Trophoblast cell (in vitro differentiated cells and primary cell): ENCODE measurements around the gene SELENOO.
A peak's percentile ranks its signal among the peaks of the same experiment; 100 is the strongest.

ENCODE experiments used
- DNase-seq, 2 donors: peaks; one replicate each; pipeline ENCODE4 v3.0.0-alpha.2; 2016
- H2AFZ ChIP-seq: 2 replicates; pipeline ENCODE4 v1.6.1; 2013; ENCODE audit warnings: low read length, moderate library complexity, mild to moderate bottlenecking; ENCODE audit not compliant: insufficient read depth, poor library complexity
- H2AK5ac ChIP-seq: 2 replicates; pipeline ENCODE4 v1.6.1; 2013; ENCODE audit warnings: mild to moderate bottlenecking, low read length
- H2BK120ac ChIP-seq: 2 replicates; pipeline ENCODE4 v1.6.1; 2013; ENCODE audit warnings: low read length, mild to moderate bottlenecking, moderate library complexity; ENCODE audit not compliant: insufficient read depth, poor library complexity
- H2BK12ac ChIP-seq: 2 replicates; pipeline ENCODE4 v1.6.1; 2013; ENCODE audit warnings: mild to moderate bottlenecking, low read length, moderate library complexity
- H2BK5ac ChIP-seq: 2 replicates; pipeline ENCODE4 v1.6.1; 2013; ENCODE audit warnings: low read length, low read depth, moderate library complexity, mild to moderate bottlenecking; ENCODE audit not compliant: poor library complexity
- H3K14ac ChIP-seq: 2 replicates; pipeline ENCODE4 v1.6.1; 2013; ENCODE audit warnings: mild to moderate bottlenecking, low read length
- H3K18ac ChIP-seq: 2 replicates; pipeline ENCODE4 v1.6.1; 2013; ENCODE audit warnings: mild to moderate bottlenecking, low read length
- H3K23ac ChIP-seq: 2 replicates; pipeline ENCODE4 v1.6.1; 2013; ENCODE audit warnings: low read length
- H3K27ac ChIP-seq: 2 replicates; pipeline ENCODE4 v1.5.1; 2013; ENCODE audit warnings: low read depth, mild to moderate bottlenecking, inconsistent platforms, low read length, moderate library complexity
- H3K27me3 ChIP-seq: 2 replicates; pipeline ENCODE4 v1.6.1; 2013; ENCODE audit warnings: inconsistent platforms, mild to moderate bottlenecking, low read length, moderate library complexity; ENCODE audit not compliant: insufficient read depth
- H3K36me3 ChIP-seq, 2 experiments: 1 replicate in 1 of 2; 2 replicates in 1 of 2; pipeline ENCODE4 v1.6.1; 2013; ENCODE audit warnings: low read length in 2 of 2, mild to moderate bottlenecking in 2 of 2, moderate library complexity in 1 of 2; ENCODE audit not compliant: insufficient read depth in 2 of 2, control insufficient read depth in 1 of 2
- H3K4ac ChIP-seq: 2 replicates; pipeline ENCODE4 v1.6.1; 2013; ENCODE audit warnings: low read depth, mild to moderate bottlenecking, low read length, moderate library complexity
- H3K4me1 ChIP-seq, 2 experiments: 1 replicate in 1 of 2; 2 replicates in 1 of 2; pipeline ENCODE4 v1.6.1; 2013; ENCODE audit warnings: low read length in 2 of 2, mild to moderate bottlenecking in 2 of 2, moderate library complexity in 1 of 2; ENCODE audit not compliant: insufficient read depth in 2 of 2, control insufficient read depth in 1 of 2
- H3K4me2 ChIP-seq: 2 replicates; pipeline ENCODE4 v1.6.1; 2013; ENCODE audit warnings: inconsistent platforms, mild to moderate bottlenecking, low read length, moderate library complexity
- H3K4me3 ChIP-seq: 2 replicates; pipeline ENCODE4 v1.5.1; 2013; ENCODE audit warnings: mild to moderate bottlenecking, low read depth, low read length, inconsistent platforms
- H3K79me1 ChIP-seq: one replicate; pipeline ENCODE4 v1.6.1; 2013; ENCODE audit warnings: low read length
- H3K79me2 ChIP-seq: 2 replicates; pipeline ENCODE4 v1.6.1; 2013; ENCODE audit warnings: low read length, mild to moderate bottlenecking; ENCODE audit not compliant: control insufficient read depth, insufficient read depth, poor library complexity
- H3K9ac ChIP-seq: 2 replicates; pipeline ENCODE4 v1.6.1; 2013; ENCODE audit warnings: mild to moderate bottlenecking, low read length
- H3K9me3 ChIP-seq: 2 replicates; pipeline ENCODE4 v1.6.1; 2013; ENCODE audit warnings: low read depth, mild to moderate bottlenecking, control low read depth, inconsistent platforms, low read length; ENCODE audit not compliant: insufficient read depth
- H4K12ac ChIP-seq: 2 replicates; pipeline ENCODE4 v1.6.1; 2013; ENCODE audit warnings: low read depth, mild to moderate bottlenecking, low read length, moderate library complexity
- H4K8ac ChIP-seq: 2 replicates; pipeline ENCODE4 v1.6.1; 2013; ENCODE audit warnings: low read depth, mild to moderate bottlenecking, low read length, moderate library complexity
- H4K91ac ChIP-seq: one replicate; pipeline ENCODE4 v1.6.1; 2013; ENCODE audit warnings: low read depth, mild to moderate bottlenecking, low read length, moderate library complexity
- WGBS: extraction: QIAGEN DNeasy Blood & Tissue Kit; methylation state at CpG from one replicate; pipeline ENCODE4 v1.1.7; 2013; ENCODE audit warnings: missing lambda C conversion rate; ENCODE audit not compliant: insufficient read length, insufficient coverage; ENCODE audit errors: extremely low coverage; 5-methylcytosine and 5-hydroxymethylcytosine counted together

The SELENOO gene

DNA sequence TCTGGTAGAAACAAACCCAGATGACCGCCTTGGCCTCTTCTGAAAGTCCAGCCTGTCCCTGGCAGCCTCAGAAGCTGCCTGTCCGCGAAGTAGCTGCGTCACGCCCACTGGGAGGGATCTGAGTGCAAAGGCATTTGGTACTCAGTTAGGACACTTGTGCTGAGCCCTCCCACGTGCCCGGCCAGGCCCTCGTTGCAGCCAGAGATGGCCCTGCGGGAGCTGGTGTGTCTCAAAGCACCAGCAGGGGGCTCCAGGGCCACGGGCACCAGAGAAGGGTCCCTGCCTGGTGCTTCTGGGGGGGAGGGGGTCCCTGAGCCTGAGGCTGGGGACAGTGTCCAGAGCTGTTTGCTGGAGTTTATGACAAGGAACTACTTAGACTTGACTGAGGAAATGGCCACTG, 5.8 kb downstream of the SELENOO start:
- Histone ChIP-seq H3K4me2 (no peak overlapping the region), H3K79me1 (peaks cover 1% of the 10 kb centered on the region), H3K36me3 (peaks cover 38% of the 10 kb centered on the region in 2 experiments), H3K27me3 (no peaks in the 10 kb centered on the region), H4K91ac (no peak overlapping the region), H3K4me1 (peaks cover 4 to 11% of the 10 kb centered on the region in 2 experiments), H4K12ac (no peak overlapping the region), H3K79me2 (peaks cover 3% of the 10 kb centered on the region), H2BK120ac (no peak overlapping the region), H2BK12ac (no peak overlapping the region), H3K18ac (no peak overlapping the region), H3K14ac (no peak overlapping the region), H3K4ac (no peak overlapping the region), H3K4me3 (no peak overlapping the region), H4K8ac (no peak overlapping the region), H2BK5ac (no peak overlapping the region), H3K9ac (no peak overlapping the region), H2AFZ (no peak overlapping the region), H3K23ac (no peak overlapping the region), H3K27ac (no peak overlapping the region), H2AK5ac (no peak overlapping the region), H3K9me3 (no peaks in the 10 kb centered on the region)
- DNase-seq, result peak; percentile 27 to 35
- WGBS, result no CpG with 5 or more reads among the region's 10 CpGs

DNA sequence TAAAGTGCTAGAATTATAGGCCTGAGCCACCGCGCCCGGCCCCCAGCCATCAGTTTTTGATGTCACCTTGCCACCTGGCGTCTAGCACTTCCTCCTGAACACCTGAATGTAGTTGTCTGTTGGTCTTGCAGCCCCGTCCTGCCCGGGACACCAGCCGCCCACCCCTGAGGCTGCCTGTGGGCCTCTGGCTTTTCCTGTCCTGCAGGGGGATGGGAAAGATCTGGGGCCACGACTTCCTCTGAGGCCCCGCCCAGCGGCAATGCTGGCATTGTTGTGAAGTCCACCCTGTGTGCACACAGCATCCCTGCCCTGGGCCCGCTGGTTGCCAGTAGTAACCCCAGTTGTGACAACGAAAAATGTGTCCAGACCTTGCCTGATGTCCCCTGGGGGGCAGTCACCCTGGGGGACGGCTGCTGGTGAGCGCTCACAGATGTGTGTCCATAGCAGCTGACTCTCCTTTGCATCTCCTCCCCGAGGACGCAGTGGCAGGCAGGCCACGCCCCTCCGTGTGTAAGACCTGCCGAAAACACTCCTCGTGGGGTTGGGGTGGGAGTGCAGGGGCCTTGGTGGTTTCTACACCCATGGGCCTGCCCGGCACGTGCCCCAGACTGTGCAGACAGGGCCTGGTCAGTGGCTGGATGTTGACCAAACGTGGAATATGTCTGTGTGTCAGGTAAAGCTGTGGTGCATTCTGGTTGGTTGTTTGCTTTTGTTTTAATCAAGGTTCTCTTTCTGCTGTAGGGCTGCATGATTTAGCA, 6.8 kb downstream of the SELENOO start:
- Histone ChIP-seq H2BK5ac (no peak overlapping the region), H3K27ac (no peak overlapping the region), H3K36me3 (peaks cover 41% of the 10 kb centered on the region in 2 experiments), H3K18ac (no peak overlapping the region), H3K14ac (no peak overlapping the region), H3K79me1 (no peaks in the 10 kb centered on the region), H3K79me2 (no peaks in the 10 kb centered on the region), H3K4me3 (no peak overlapping the region), H2BK120ac (no peak overlapping the region), H4K12ac (no peak overlapping the region), H2AK5ac (no peak overlapping the region), H3K23ac (no peak overlapping the region), H4K8ac (no peak overlapping the region), H3K27me3 (no peaks in the 10 kb centered on the region), H3K4me2 (no peak overlapping the region), H3K9ac (no peak overlapping the region), H3K4ac (no peak overlapping the region), H3K4me1 (peaks cover 0 to 4% of the 10 kb centered on the region in 2 experiments), H2AFZ (no peak overlapping the region), H4K91ac (no peak overlapping the region), H2BK12ac (no peak overlapping the region), H3K9me3 (peaks cover 2% of the 10 kb centered on the region)
- peak in 1 of 2 donors; percentile 29 for DNase-seq
- no CpG with 5 or more reads among the region's 23 CpGs for WGBS

DNA sequence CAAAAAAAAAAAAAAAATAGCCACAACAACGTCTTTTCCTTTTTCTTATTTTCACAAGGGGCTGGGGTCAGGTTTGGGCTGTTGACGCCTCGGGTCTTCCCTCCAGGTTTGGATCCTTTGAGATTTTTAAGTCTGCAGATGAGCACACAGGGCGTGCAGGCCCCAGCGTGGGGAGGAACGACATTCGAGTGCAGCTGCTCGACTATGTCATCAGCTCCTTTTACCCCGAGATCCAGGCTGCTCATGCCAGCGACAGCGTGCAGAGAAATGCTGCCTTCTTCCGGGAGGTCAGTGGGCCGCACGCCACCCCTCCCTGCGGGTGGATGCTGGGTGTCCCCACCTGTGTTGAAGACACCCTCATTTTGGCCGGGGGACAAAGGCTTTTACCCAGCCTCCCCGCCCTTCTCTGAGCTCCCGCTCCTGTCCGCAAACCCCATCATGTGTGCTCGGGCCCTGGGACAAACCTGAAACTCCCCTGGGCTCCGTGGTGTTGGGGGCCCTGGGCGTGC, 7.7 kb downstream of the SELENOO start:
- no peak overlapping the region for H2BK120ac ChIP-seq
- H3K14ac ChIP-seq, result no peak overlapping the region
- H3K4ac ChIP-seq, result no peak overlapping the region
- no peak overlapping the region for H4K8ac ChIP-seq
- H3K27ac ChIP-seq, result no peak overlapping the region
- H3K18ac ChIP-seq, result no peak overlapping the region
- peaks cover 0 to 4% of the 10 kb centered on the region in 2 experiments for H3K4me1 ChIP-seq
- H4K12ac ChIP-seq, result no peak overlapping the region
- no peak overlapping the region for H2BK5ac ChIP-seq
- H3K27me3 ChIP-seq, result no peaks in the 10 kb centered on the region
- no peak overlapping the region for H2AK5ac ChIP-seq
- peaks cover 4% of the 10 kb centered on the region for H3K9me3 ChIP-seq
- H2BK12ac ChIP-seq, result no peak overlapping the region
- H3K79me1 ChIP-seq, result no peaks in the 10 kb centered on the region
- H2AFZ ChIP-seq, result no peak overlapping the region
- DNase-seq, result no peak
- H3K4me2 ChIP-seq, result no peak overlapping the region
- peaks cover 49 to 50% of the 10 kb centered on the region in 2 experiments for H3K36me3 ChIP-seq
- no CpG with 5 or more reads among the region's 22 CpGs for WGBS
- no peak overlapping the region for H3K4me3 ChIP-seq
- H3K9ac ChIP-seq, result no peak overlapping the region
- no peak overlapping the region for H4K91ac ChIP-seq
- no peak overlapping the region for H3K23ac ChIP-seq
- H3K79me2 ChIP-seq, result no peaks in the 10 kb centered on the region

DNA sequence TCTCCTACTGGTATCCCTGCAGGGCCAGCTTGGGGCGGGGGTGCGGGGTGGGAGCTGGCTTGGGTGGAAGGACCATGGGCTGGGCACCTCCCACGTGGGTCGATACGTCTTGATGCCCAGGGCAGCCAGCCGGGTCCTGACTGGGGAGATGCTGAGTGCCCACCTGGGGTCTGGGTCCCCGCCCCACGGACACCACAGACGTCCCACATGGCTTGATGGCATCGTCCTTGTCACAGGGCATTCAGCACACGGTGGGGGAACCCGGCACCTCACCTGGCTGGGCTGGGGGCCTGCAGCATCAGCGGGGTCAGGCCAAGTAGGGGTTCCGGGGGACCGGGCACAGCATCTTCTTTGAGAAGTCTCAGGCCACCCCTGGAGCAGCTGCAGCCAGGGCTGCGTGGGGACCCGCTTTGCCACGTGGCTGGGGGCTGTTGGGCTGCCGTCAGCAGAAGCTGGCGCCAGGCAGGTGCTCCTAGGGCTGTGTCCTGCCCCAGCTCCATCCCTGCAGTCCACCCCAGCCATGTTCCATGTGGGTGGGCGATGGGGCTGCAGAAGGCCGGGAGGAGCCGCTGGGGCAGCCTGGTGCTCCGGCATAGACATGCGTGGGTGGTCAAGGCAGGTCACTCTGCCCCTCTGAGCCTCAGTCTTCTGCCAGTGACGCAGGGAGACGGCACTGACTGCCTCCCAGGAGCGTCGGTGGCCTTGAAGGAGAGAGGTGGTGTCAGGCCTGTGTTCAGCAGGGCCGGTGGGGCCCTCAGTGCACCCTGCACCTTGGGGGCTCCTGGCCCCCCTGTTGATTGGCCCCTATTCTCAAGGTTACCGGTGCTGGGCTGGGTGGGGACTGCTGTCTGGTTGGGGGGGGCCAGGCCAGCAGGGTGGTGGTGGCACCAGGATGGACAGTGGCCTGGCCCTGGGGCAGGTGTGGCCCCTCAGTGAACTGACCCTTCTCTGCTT, 8.4 kb downstream of the SELENOO start:
- peaks cover 52 to 53% of the 10 kb centered on the region in 2 experiments for H3K36me3 ChIP-seq
- H3K4ac ChIP-seq, result no peak overlapping the region
- H3K4me2 ChIP-seq, result no peak overlapping the region
- no peak overlapping the region for H3K4me3 ChIP-seq
- H3K4me1 ChIP-seq, result peaks cover 0 to 4% of the 10 kb centered on the region in 2 experiments
- no peak overlapping the region for H2BK120ac ChIP-seq
- H3K9me3 ChIP-seq, result peaks cover 4% of the 10 kb centered on the region
- H2BK12ac ChIP-seq, result no peak overlapping the region
- no peak for DNase-seq
- no peak overlapping the region for H3K9ac ChIP-seq
- H3K18ac ChIP-seq, result no peak overlapping the region
- H3K79me2 ChIP-seq, result no peaks in the 10 kb centered on the region
- WGBS, result no CpG with 5 or more reads among the region's 31 CpGs
- H2AFZ ChIP-seq, result no peak overlapping the region
- no peak overlapping the region for H2BK5ac ChIP-seq
- H3K27me3 ChIP-seq, result no peaks in the 10 kb centered on the region
- no peak overlapping the region for H3K27ac ChIP-seq
- H4K12ac ChIP-seq, result no peak overlapping the region
- no peak overlapping the region for H4K8ac ChIP-seq
- no peak overlapping the region for H3K23ac ChIP-seq
- H3K79me1 ChIP-seq, result no peaks in the 10 kb centered on the region
- no peak overlapping the region for H2AK5ac ChIP-seq
- no peak overlapping the region for H4K91ac ChIP-seq
- H3K14ac ChIP-seq, result no peak overlapping the region
